ENCODE results near the gene ATP10A. TPM values are rescaled to one million over a fixed set of nuclear protein-coding genes. Genes with fewer than 3 reads are reported as not detected.

The ATP10A gene
- total RNA-seq, 1 experiment from 2014 or later, result not detected

DNA sequence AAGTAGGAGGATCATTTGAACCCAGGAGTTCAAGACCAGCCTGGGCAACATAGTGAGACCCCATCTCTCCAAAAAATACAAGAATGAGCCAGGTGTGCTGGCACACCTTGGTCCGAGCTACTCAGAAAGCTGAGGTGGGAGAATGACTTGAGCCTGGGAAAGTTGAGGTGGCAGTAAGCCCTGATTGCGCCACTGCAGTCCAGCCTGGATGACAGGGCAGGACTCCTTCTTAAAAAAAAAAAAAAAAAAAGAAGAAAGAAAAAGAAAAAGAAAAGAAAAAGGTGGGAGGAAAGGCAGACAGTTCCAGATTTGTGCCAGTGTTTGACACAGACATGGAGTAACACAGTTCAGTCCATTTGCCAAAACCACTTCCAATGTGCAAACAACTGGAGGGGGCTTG, 75.7 kb downstream of the ATP10A start:
- Mint-ChIP-seq H3K4me1 (ENCODE audit: insufficient read depth, unreplicated experiment) (no peaks in the 10 kb centered on the region), H3K4me3 (ENCODE audit: unreplicated experiment) (no peak overlapping the region), H3K27me3 (ENCODE audit: insufficient read depth, unreplicated experiment) (no peaks in the 10 kb centered on the region), H3K27ac (ENCODE audit: low read depth, unreplicated experiment) (no peak overlapping the region), H3K9me3 (ENCODE audit: unreplicated experiment) (peaks cover 25% of the 10 kb centered on the region), H3K36me3 (ENCODE audit: insufficient read depth, unreplicated experiment) (no peaks in the 10 kb centered on the region)
- ChIA-PET POLR2A (no interaction called here), CTCF (no interaction called here)
- intact Hi-C loops (cut with micrococcal nuclease), result no loop called here
- BruUV-seq (replicated peaks), result no TSS peak
- no peak for DNase-seq (ENCODE audit: unreplicated experiment)
- TF ChIP-seq, protein P1, sequence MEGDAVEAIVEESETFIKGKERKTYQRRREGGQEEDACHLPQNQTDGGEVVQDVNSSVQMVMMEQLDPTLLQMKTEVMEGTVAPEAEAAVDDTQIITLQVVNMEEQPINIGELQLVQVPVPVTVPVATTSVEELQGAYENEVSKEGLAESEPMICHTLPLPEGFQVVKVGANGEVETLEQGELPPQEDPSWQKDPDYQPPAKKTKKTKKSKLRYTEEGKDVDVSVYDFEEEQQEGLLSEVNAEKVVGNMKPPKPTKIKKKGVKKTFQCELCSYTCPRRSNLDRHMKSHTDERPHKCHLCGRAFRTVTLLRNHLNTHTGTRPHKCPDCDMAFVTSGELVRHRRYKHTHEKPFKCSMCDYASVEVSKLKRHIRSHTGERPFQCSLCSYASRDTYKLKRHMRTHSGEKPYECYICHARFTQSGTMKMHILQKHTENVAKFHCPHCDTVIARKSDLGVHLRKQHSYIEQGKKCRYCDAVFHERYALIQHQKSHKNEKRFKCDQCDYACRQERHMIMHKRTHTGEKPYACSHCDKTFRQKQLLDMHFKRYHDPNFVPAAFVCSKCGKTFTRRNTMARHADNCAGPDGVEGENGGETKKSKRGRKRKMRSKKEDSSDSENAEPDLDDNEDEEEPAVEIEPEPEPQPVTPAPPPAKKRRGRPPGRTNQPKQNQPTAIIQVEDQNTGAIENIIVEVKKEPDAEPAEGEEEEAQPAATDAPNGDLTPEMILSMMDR (IDR thresholded peaks at IDR 0.05; ENCODE audit: unreplicated experiment), result no peak

DNA sequence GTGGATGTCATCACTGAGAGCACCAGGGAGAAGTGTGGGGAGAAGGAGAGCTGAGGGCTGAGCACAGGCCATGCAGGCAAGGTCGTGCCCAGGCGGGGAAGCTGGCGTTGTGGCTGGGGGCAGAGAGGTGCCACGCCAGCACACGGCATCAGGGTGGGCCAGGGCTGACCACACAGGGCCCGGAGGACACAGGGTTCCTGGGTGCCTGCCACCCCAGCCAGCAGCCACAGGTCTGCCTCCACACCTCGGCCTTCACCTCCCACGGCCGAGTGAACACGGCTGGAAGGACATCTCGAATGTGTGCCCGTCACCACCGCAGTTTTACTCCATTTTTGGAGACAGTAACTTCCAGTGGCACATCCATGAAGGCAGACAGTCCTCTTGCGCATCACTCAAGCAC, 77.1 kb downstream of the ATP10A start:
- CTCF ChIA-PET, result no interaction called here
- Mint-ChIP-seq H3K4me1 (ENCODE audit: insufficient read depth, unreplicated experiment) (no peaks in the 10 kb centered on the region), H3K27ac (ENCODE audit: low read depth, unreplicated experiment) (no peak overlapping the region), H3K27me3 (ENCODE audit: insufficient read depth, unreplicated experiment) (no peaks in the 10 kb centered on the region), H3K4me3 (ENCODE audit: unreplicated experiment) (no peak overlapping the region), H3K36me3 (ENCODE audit: insufficient read depth, unreplicated experiment) (no peaks in the 10 kb centered on the region), H3K9me3 (ENCODE audit: unreplicated experiment) (peaks cover 16% of the 10 kb centered on the region)
- TF ChIP-seq, protein P1 (IDR thresholded peaks at IDR 0.05; ENCODE audit: unreplicated experiment), result no peak
- no peak for DNase-seq (ENCODE audit: unreplicated experiment)
- intact Hi-C loops (cut with micrococcal nuclease), result no loop called here
- POLR2A ChIA-PET, result no interaction called here
- no TSS peak for BruUV-seq (replicated peaks)

DNA sequence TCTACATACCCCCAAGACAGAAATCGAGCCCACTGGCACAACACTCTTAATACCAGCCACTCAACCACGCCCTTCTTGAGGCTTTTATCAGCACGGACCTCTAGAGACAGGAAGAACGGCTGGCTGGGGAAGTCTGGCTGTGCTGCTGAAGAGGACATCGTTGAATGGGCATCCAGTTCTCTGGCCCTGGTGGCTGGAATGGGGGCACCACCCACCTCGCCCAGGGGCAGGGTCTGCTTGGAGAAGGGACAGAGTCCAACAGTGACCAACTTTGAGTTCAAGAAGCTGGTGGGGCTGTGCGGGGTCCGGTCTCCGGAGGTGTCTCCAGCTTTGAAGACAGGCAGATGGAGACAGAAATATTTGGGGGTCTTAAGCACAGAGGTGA, 77.5 kb downstream of the ATP10A start:
- no peak overlapping the region for H3K4me3 Mint-ChIP-seq (ENCODE audit: unreplicated experiment)
- peaks cover 14% of the 10 kb centered on the region for H3K9me3 Mint-ChIP-seq (ENCODE audit: unreplicated experiment)
- no peaks in the 10 kb centered on the region for H3K36me3 Mint-ChIP-seq (ENCODE audit: insufficient read depth, unreplicated experiment)
- H3K4me1 Mint-ChIP-seq (ENCODE audit: insufficient read depth, unreplicated experiment), result no peaks in the 10 kb centered on the region
- H3K27ac Mint-ChIP-seq (ENCODE audit: low read depth, unreplicated experiment), result no peak overlapping the region
- CTCF ChIA-PET, result no interaction called here
- intact Hi-C loops (cut with micrococcal nuclease), result no loop called here
- BruUV-seq (replicated peaks), result no TSS peak
- TF ChIP-seq, protein P1 (IDR thresholded peaks at IDR 0.05; ENCODE audit: unreplicated experiment), result no peak
- no peak for DNase-seq (ENCODE audit: unreplicated experiment)
- POLR2A ChIA-PET, result no interaction called here
- no peaks in the 10 kb centered on the region for H3K27me3 Mint-ChIP-seq (ENCODE audit: insufficient read depth, unreplicated experiment)

GRCh38 chr15:25784876-25785640, 78.1 kb downstream of the ATP10A start:
- DNase-seq (ENCODE audit: unreplicated experiment), result no peak
- TF ChIP-seq, protein P1 (IDR thresholded peaks at IDR 0.05; ENCODE audit: unreplicated experiment), result no peak
- Mint-ChIP-seq H3K4me1 (ENCODE audit: insufficient read depth, unreplicated experiment) (no peaks in the 10 kb centered on the region), H3K27ac (ENCODE audit: low read depth, unreplicated experiment) (no peak overlapping the region), H3K9me3 (ENCODE audit: unreplicated experiment) (peaks cover 14% of the 10 kb centered on the region), H3K36me3 (ENCODE audit: insufficient read depth, unreplicated experiment) (no peaks in the 10 kb centered on the region), H3K27me3 (ENCODE audit: insufficient read depth, unreplicated experiment) (no peaks in the 10 kb centered on the region), H3K4me3 (ENCODE audit: unreplicated experiment) (no peak overlapping the region)
- POLR2A ChIA-PET, result no interaction called here
- CTCF ChIA-PET, result no interaction called here
- no TSS peak for BruUV-seq (replicated peaks)
- intact Hi-C loops (cut with micrococcal nuclease), result no loop called here
